Caco-2 (cell line): Measurements from ENCODE around the gene NIPAL3. TPM values are rescaled to one million over a fixed set of nuclear protein-coding genes. Genes with fewer than 3 reads are reported as not detected.

Experiments used
- BruUV-seq: library from RNA; stranded (reverse); fragments of 400-500 nt; replicated peaks from 2 replicates; lab custom pipeline; 2021; lab: Mats Ljungman, UMichigan
- CTCF ChIA-PET: fragments of 300-600 bp; sonication (Branson Sonifier 250); formaldehyde crosslinking; loops from one replicate; lab custom pipeline; 2022; ENCODE audit warnings: antibody characterized with exemption; lab: Charles Lee
- POLR2A ChIA-PET: fragments of 300-600 bp; sonication (Branson Sonifier 250); formaldehyde crosslinking; loops from one replicate; lab custom pipeline; 2022; ENCODE audit warnings: antibody characterized with exemption; lab: Charles Lee
- DNase-seq, 2 experiments: peaks; one replicate each; pipeline versions ENCODE4 v3.0.0 to v3.0.0-alpha.2; 2020 to 2022
- H3K27me3 ChIP-seq: replicated peaks from 2 replicates; pipeline ENCODE4 v1.6.0; 2011; ENCODE audit warnings: low read length; ENCODE audit not compliant: control insufficient read depth, insufficient read depth
- H3K36me3 ChIP-seq: 2 replicates; pipeline ENCODE4 v1.5.1; 2011; ENCODE audit warnings: low read length; ENCODE audit not compliant: control insufficient read depth, insufficient read depth
- H3K4me1 ChIP-seq: fragments of 250-450 bp; sonication (Bioruptor Pico); 2 replicates; pipeline ENCODE4 v1.5.1; 2020; ENCODE audit warnings: mild to moderate bottlenecking
- H3K4me3 ChIP-seq: 2 replicates; pipeline ENCODE4 v1.5.1; 2011; ENCODE audit warnings: low read depth, mild to moderate bottlenecking, control low read depth, low read length
- H3K9me3 ChIP-seq: fragments of 250-450 bp; sonication (Bioruptor Pico); 2 replicates; pipeline ENCODE4 v1.5.1; 2020; ENCODE audit warnings: mild to moderate bottlenecking, moderate library complexity
- H3K27ac Mint-ChIP-seq: one replicate; pipeline ENCODE4 v1.8.0; 2022; ENCODE audit warnings: mixed read lengths; ENCODE audit not compliant: unreplicated experiment
- H3K27me3 Mint-ChIP-seq: one replicate; pipeline ENCODE4 v1.8.0; 2022; ENCODE audit warnings: mixed read lengths; ENCODE audit not compliant: insufficient read depth, unreplicated experiment
- H3K36me3 Mint-ChIP-seq: one replicate; pipeline ENCODE4 v1.8.0; 2022; ENCODE audit warnings: mild to moderate bottlenecking, mixed read lengths; ENCODE audit not compliant: insufficient read depth, unreplicated experiment
- H3K4me1 Mint-ChIP-seq: one replicate; pipeline ENCODE4 v1.8.0; 2022; ENCODE audit warnings: low read depth, mixed read lengths; ENCODE audit not compliant: unreplicated experiment
- H3K4me3 Mint-ChIP-seq: one replicate; pipeline ENCODE4 v1.8.0; 2022; ENCODE audit warnings: mild to moderate bottlenecking, moderate library complexity, mixed read lengths; ENCODE audit not compliant: unreplicated experiment
- H3K9me3 Mint-ChIP-seq: one replicate; pipeline ENCODE4 v1.8.0; 2022; ENCODE audit warnings: mixed read lengths; ENCODE audit not compliant: unreplicated experiment
- intact Hi-C: fragments of 100-400 bp; cut with micrococcal nuclease; formaldehyde crosslinking; loops from one replicate; pipeline ENCODE4 v1.10.0; 2022; ENCODE audit not compliant: unreplicated experiment
- total RNA-seq: library from RNA; stranded (reverse); gene quantifications from 2 replicates; pipeline ENCODE4 v1.2.3, GENCODE V29; 2022
- TF ChIP-seq, protein P1 (sequence below), 2 experiments: fragments of 200-600 bp in 1 of 2; IDR thresholded peaks; 1 replicate in 1 of 2; 2 replicates in 1 of 2; pipeline versions ENCODE4 v1.5.1 to v1.8.0; 2011 to 2022; ENCODE audit warnings: antibody characterized with exemption in 1 of 2, control low read depth in 1 of 2, inconsistent platforms in 1 of 2, low read depth in 1 of 2, low read length in 1 of 2, mild to moderate bottlenecking in 1 of 2, moderate library complexity in 1 of 2; ENCODE audit not compliant: insufficient read depth in 1 of 2, severe bottlenecking in 1 of 2, unreplicated experiment in 1 of 2

The NIPAL3 gene
- total RNA-seq, 1 experiment from 2014 or later, result 9.2 TPM

DNA sequence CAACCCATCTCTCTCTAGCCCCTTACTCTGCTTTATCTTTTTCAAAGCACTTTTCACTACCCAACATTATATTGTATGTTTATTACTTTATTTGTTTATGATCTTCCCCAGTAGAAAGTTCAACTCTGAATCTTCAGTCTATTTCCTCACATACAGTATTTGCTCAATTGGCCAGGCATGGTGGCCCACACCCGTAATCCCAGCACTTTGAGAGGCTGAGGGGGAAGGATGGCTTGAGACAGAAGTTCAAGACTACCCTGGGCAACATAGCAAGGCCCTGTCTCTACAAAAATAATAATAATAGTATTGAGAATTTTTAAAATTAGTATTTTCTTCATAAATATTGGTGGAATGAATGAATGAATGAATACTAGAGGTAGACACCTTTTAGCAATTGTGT, 3.2 kb upstream of the NIPAL3 start:
- Mint-ChIP-seq H3K4me3 (no peak overlapping the region), H3K4me1 (peaks cover 20% of the 10 kb centered on the region), H3K27ac (no peak overlapping the region), H3K9me3 (no peaks in the 10 kb centered on the region), H3K27me3 (no peaks in the 10 kb centered on the region), H3K36me3 (peaks cover 16% of the 10 kb centered on the region)
- intact Hi-C loops, result no loop called here
- H3K4me3 ChIP-seq, result no peak overlapping the region
- DNase-seq, result no peak
- TF ChIP-seq, protein P1, sequence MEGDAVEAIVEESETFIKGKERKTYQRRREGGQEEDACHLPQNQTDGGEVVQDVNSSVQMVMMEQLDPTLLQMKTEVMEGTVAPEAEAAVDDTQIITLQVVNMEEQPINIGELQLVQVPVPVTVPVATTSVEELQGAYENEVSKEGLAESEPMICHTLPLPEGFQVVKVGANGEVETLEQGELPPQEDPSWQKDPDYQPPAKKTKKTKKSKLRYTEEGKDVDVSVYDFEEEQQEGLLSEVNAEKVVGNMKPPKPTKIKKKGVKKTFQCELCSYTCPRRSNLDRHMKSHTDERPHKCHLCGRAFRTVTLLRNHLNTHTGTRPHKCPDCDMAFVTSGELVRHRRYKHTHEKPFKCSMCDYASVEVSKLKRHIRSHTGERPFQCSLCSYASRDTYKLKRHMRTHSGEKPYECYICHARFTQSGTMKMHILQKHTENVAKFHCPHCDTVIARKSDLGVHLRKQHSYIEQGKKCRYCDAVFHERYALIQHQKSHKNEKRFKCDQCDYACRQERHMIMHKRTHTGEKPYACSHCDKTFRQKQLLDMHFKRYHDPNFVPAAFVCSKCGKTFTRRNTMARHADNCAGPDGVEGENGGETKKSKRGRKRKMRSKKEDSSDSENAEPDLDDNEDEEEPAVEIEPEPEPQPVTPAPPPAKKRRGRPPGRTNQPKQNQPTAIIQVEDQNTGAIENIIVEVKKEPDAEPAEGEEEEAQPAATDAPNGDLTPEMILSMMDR (IDR thresholded peaks at IDR 0.05; ENCODE audit: insufficient read depth in 1 of 2, low read depth in 1 of 2, low read length in 1 of 2, severe bottlenecking in 1 of 2, unreplicated experiment in 1 of 2), result no peak
- BruUV-seq, result no TSS peak
- no peaks in the 10 kb centered on the region for H3K27me3 ChIP-seq
- ChIA-PET CTCF (no interaction called here), POLR2A (interaction anchor here (1.1 kb wide), 1 partner anchor 262 kb away, joined by 5 read pairs; no protein-coding TSS in a partner anchor)
- no peaks in the 10 kb centered on the region for H3K36me3 ChIP-seq
- H3K9me3 ChIP-seq, result no peaks in the 10 kb centered on the region
- H3K4me1 ChIP-seq, result peaks cover 15% of the 10 kb centered on the region

DNA sequence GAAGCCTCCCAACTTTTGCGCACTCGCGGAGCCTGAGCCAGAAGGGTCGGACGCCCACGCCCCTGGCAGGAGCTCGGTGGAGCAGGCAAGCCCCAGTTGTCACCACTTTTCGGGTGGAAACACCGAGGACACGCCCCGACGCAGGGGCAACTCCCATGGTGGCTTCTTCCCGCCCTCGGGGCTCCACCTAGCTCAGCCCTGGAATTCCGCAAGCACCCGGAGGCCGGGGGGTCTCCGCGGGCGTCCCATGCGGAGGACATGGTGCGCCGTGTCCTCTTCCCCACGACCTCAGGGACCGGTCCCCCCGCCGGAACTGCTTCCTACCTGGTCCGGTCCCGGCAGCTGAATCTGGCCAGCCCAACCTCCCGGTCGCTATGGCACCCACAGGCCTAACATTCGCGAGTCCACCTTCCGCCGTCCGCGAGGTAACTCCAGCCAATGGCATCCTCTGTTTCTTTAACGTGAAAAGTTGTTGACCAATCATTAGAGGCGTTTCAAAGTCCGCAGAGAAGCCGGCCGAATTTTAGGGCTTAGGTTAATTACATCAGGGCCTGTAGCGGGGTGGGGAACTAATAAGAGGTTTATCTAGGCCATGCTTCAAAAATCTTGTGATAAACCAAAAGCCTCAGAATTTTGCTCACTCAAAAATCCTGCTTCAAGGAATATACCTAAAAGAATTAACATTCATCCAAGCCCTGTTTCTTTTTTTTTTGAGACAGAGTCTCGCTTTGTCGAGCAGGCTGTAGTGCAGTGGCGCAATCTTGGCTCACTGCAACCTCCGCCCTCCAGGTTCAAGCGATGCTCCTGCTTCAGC, 2.0 kb upstream of the NIPAL3 start, which contains the start of gene STPG1:
Gene STPG1, minus strand, starts transcription at position 433 of the 814 bp plus-strand sequence. CDS start 12,394 bp downstream, outside the sequence.
- no peaks in the 10 kb centered on the region for H3K27me3 Mint-ChIP-seq
- no peaks in the 10 kb centered on the region for H3K27me3 ChIP-seq
- peaks cover 24% of the 10 kb centered on the region for H3K4me1 Mint-ChIP-seq
- peak within 1 kb of the TSS; percentile 94 for H3K27ac Mint-ChIP-seq
- POLR2A ChIA-PET, result interaction anchor here (1.1 kb wide), 1 partner anchor 263 kb away, joined by 5 read pairs; no protein-coding TSS in a partner anchor
- peak; percentile 85 to 92 for DNase-seq
- H3K4me3 Mint-ChIP-seq, result peak within 1 kb of the TSS; percentile 86
- CTCF ChIA-PET, result interaction anchor here (0.9 kb wide), 2 partner anchors 22 to 215 kb away, joined by 3 to 4 read pairs; no protein-coding TSS in a partner anchor
- no peaks in the 10 kb centered on the region for H3K36me3 ChIP-seq
- intact Hi-C loops, result loop anchor here (2.0 kb wide), 2 partner anchors 89 to 221 kb away; partner anchors contain the start of gene RCAN3
- H3K36me3 Mint-ChIP-seq, result peaks cover 16% of the 10 kb centered on the region
- no peaks in the 10 kb centered on the region for H3K9me3 Mint-ChIP-seq
- peak within 1 kb of the TSS; percentile 67 for H3K4me3 ChIP-seq
- TF ChIP-seq, protein P1 (IDR thresholded peaks at IDR 0.05; ENCODE audit: insufficient read depth in 1 of 2, low read depth in 1 of 2, low read length in 1 of 2, severe bottlenecking in 1 of 2, unreplicated experiment in 1 of 2), result no peak
- peaks cover 15% of the 10 kb centered on the region for H3K4me1 ChIP-seq
- BruUV-seq, result TSS peak; percentile 59
- H3K9me3 ChIP-seq, result no peaks in the 10 kb centered on the region

DNA sequence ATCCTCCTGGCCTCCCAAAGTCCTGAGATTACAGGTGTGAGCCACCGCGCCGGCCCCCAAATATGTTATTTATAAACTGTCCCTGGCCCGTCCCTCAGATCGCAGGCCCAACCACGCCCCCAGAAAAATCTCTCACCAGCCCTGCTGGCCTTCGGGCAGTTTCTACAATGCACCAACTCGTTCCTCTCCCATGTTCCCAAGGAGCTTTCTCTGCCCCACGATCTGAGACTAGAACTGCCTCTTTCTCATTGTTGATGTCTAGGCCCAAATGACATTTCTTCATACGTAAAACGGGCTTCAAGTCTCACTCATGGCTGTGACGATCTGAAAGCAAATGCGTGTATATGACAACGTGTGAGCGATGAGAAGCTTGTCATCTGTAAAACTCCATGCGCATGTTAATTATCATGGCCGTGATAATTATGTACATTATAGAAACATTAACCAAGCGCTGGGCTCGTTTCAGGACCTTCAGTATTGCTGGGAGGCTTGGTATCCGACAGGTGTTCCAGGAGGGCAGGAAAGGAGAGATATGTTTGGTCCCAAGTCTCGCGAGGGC, 748 bp upstream of the NIPAL3 start:
- no peaks in the 10 kb centered on the region for H3K27me3 Mint-ChIP-seq
- no TSS peak for BruUV-seq
- H3K27ac Mint-ChIP-seq, result peak overlapping the region; percentile 94
- DNase-seq, result no peak
- Histone ChIP-seq H3K4me3 (no peak overlapping the region), H3K4me1 (peaks cover 15% of the 10 kb centered on the region), H3K36me3 (no peaks in the 10 kb centered on the region), H3K9me3 (no peaks in the 10 kb centered on the region), H3K27me3 (no peaks in the 10 kb centered on the region)
- H3K9me3 Mint-ChIP-seq, result no peaks in the 10 kb centered on the region
- POLR2A ChIA-PET, result interaction anchor here (0.7 to 1.3 kb wide), 4 partner anchors 87 to 264 kb away, joined by 3 to 9 read pairs (median 6); partner anchors contain the start of gene RCAN3
- TF ChIP-seq, protein P1 (IDR thresholded peaks at IDR 0.05; ENCODE audit: insufficient read depth in 1 of 2, low read depth in 1 of 2, low read length in 1 of 2, severe bottlenecking in 1 of 2, unreplicated experiment in 1 of 2), result no peak
- peak overlapping the region; percentile 96 for H3K4me3 Mint-ChIP-seq
- peaks cover 24% of the 10 kb centered on the region for H3K4me1 Mint-ChIP-seq
- CTCF ChIA-PET, result interaction anchor here (0.6 to 2.6 kb wide), 22 partner anchors 10 to 420 kb away, joined by 3 to 29 read pairs (median 4); partner anchors contain the start of genes CLIC4, IFNLR1 and RCAN3
- intact Hi-C loops, result loop anchor here (1.0 to 2.0 kb wide), 3 partner anchors 88 to 220 kb away; partner anchors contain the start of gene RCAN3
- peaks cover 16% of the 10 kb centered on the region for H3K36me3 Mint-ChIP-seq
